Activated naive CD8-positive, alpha-beta T cell (primary cell): ENCODE results near the gene DLX3.
"Not testable (repeated sequence)": the region's sequence is repeated elsewhere in the genome, so short reads cannot be mapped to it uniquely, and the experiment has no call there.

Experiments
- H3K27ac Mint-ChIP-seq: one replicate; pipeline ENCODE4 v1.8.0; 2021; ENCODE audit warnings: mixed read lengths
- H3K27me3 Mint-ChIP-seq: one replicate; pipeline ENCODE4 v1.8.0; 2021; ENCODE audit warnings: mixed read lengths
- H3K36me3 Mint-ChIP-seq: one replicate; pipeline ENCODE4 v1.8.0; 2021; ENCODE audit warnings: mixed read lengths
- H3K4me1 Mint-ChIP-seq: one replicate; pipeline ENCODE4 v1.8.0; 2021; ENCODE audit warnings: low read depth, mixed read lengths
- H3K4me3 Mint-ChIP-seq: one replicate; pipeline ENCODE4 v1.8.0; 2021; ENCODE audit warnings: mild to moderate bottlenecking, mixed read lengths
- H3K9me3 Mint-ChIP-seq: one replicate; pipeline ENCODE4 v1.8.0; 2021; ENCODE audit warnings: low read depth, mixed read lengths

The DLX3 gene

DNA sequence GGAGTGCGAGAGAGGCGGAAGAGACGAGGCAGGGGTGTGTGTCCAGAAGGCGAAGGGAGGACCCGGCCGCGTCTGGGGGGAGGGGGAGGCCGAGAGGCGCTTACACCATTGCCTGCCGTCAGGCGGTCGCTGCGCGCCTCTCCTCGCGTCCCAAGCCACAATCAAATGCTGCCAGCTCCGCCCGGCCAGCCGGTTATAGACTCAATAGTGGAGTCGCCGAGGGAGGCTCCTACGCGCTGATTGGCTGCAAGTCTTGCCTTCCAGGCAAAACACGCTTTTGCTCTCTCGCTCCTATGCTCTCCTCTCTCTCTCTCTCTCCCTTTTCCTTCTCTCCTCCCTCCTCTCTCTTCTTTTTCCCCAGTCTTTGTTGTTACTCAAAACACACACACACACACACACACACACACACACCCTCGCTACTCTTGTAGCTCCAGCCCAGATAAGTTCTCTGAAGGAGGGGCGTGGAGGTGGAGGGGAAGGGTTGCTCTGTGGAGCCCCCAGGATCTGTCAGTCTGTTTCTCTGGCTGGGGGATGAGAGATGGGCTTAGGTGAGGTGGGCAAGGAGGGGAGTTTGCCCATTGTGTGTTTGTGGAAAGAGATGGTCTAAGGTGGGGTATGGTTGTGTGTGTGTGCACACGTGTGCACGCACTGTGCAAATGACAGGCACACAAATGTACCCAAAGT lies at the start of gene DLX3:
Gene DLX3, minus strand, starts transcription at position 170 of the 684 bp plus-strand sequence. CDS start 226 bp downstream, outside the sequence.
- Mint-ChIP-seq H3K4me3 (peak within 1 kb of the TSS; percentile 85), H3K4me1 (peaks cover 29% of the 10 kb centered on the region), H3K36me3 (no peaks in the 10 kb centered on the region), H3K9me3 (no peaks in the 10 kb centered on the region), H3K27ac (no peak within 1 kb of the TSS), H3K27me3 (peaks cover 32% of the 10 kb centered on the region)

DNA sequence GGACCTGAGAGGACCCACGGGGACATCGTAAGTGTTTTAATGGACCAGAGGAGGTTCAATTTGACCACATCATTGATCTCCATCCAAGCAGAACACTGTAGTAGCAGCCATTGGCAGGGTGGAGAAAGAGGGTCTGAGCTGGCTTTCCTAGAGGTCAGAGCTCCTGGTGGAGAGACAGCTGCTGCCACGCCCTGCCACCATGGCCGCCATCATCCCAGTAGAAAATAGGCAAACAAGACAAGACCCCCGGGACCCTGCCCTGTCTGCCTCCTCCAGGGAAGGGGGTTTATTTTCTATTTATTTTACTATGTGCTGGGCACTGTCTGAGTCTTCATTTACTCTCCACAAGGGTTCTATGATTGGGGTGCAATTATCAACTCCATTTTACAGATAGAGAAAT lies 49.5 kb upstream of the DLX3 start:
- Mint-ChIP-seq H3K4me1 (no peaks in the 10 kb centered on the region), H3K4me3 (no peak overlapping the region), H3K9me3 (no peaks in the 10 kb centered on the region), H3K36me3 (no peaks in the 10 kb centered on the region), H3K27ac (no peak overlapping the region), H3K27me3 (peaks cover 5% of the 10 kb centered on the region)

GRCh38 chr17:50043290-50044148 lies 48.5 kb upstream of the DLX3 start:
- H3K27me3 Mint-ChIP-seq, result peaks cover 3% of the 10 kb centered on the region
- no peaks in the 10 kb centered on the region for H3K9me3 Mint-ChIP-seq
- no peak overlapping the region for H3K4me3 Mint-ChIP-seq
- H3K36me3 Mint-ChIP-seq, result no peaks in the 10 kb centered on the region
- H3K27ac Mint-ChIP-seq, result no peak overlapping the region
- H3K4me1 Mint-ChIP-seq, result no peaks in the 10 kb centered on the region

DNA sequence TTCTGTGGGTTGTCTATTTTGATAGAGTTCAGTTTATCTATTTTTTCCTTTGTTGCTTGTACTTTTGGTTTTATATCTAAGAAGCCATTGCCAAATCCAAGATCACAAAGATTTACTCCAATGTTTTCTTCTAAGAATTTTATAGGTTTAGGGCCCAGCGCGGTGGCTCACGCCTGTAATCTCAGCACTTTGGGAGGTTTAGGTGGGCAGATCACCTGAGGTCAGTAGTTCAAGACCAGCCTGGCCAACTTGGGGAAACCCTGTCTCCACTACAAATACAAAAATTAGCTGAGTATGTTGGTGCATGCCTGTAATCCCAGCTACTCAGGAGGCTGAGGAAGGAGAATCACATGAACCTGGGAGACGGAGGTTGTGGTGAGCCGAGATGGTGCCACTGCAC lies 47.2 kb upstream of the DLX3 start:
- Mint-ChIP-seq H3K4me1 (no peaks in the 10 kb centered on the region), H3K9me3 (no peaks in the 10 kb centered on the region), H3K4me3 (no peak overlapping the region), H3K36me3 (no peaks in the 10 kb centered on the region), H3K27ac (no peak overlapping the region), H3K27me3 (peaks cover 3% of the 10 kb centered on the region)

DNA sequence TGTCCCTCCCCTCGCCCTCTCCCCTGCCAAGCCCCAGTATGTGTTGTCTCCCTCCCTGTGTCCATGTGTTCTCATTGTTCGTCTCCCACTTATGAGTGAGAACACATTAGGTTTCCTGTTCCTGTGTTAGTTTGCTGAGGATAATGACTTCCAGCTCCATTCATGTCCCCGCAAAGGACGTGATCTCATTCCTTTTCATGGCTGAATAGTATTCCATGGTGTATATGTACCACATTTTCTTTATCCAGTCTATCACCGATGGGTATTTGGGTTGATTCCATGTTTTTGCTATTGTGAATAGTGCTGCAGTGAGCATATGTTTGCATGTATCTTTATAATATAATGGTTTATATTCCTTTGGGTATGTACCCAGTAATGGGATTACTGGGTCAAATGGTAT lies 45.5 kb upstream of the DLX3 start:
- not testable (repeated sequence) for H3K36me3 Mint-ChIP-seq, H3K4me3 Mint-ChIP-seq, H3K9me3 Mint-ChIP-seq, H3K27ac Mint-ChIP-seq, H3K27me3 Mint-ChIP-seq, H3K4me1 Mint-ChIP-seq

- no peak overlapping the region for H3K27ac Mint-ChIP-seq
- H3K36me3 Mint-ChIP-seq, result no peaks in the 10 kb centered on the region
Measured at GRCh38 chr17:50039058-50039457, 44.0 kb upstream of the DLX3 start.

GRCh38 chr17:50037321-50038107 lies 42.5 kb upstream of the DLX3 start:
- no peaks in the 10 kb centered on the region for H3K27me3 Mint-ChIP-seq
- no peak overlapping the region for H3K27ac Mint-ChIP-seq
- no peaks in the 10 kb centered on the region for H3K4me1 Mint-ChIP-seq

More at GRCh38 chr17:50039058-50039457, 44.0 kb upstream of the DLX3 start:
- H3K27me3 Mint-ChIP-seq, result peaks cover 3% of the 10 kb centered on the region
- no peak overlapping the region for H3K4me3 Mint-ChIP-seq
- no peaks in the 10 kb centered on the region for H3K4me1 Mint-ChIP-seq
- H3K9me3 Mint-ChIP-seq, result no peaks in the 10 kb centered on the region

DNA sequence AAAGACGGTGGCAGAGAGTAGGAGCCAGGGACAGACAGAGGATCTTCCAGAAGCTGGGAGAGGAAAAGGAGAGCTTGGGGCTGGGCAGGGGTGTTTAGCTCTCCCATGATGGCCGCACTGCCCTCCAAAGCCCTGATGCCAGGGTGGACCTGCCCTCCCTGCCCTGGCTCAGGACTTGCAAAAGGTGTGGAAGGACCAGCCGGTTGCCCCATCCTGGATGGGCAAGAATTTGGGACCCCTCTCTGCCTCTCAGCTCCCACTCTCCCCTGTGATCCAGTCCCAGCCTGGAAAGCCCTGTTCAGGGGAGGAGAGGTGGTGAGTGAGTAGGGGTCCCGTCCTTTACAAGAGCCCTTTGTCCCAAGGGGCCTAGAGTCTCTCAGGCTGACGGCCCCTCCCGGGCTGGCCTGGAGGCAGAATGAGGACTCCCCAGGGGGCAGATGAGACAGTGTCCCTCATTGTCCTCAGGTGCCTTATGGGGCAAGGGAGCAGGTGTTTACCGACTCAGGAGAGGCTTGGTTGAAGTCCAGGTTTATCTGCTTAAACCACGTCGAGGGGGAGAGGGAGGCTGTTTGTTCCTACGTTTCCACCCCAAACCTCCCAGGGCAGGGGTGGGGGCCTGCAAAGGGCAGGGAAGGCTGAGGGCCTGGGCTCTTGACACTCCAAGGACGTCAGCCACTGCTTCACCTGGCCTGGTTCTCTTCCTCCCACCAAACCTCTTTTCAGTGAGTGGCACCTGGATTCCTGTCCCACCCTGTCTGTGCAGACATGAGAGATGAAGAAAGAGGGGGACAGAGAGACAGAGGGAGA lies 41.6 kb upstream of the DLX3 start:
- Mint-ChIP-seq H3K27me3 (peaks cover 2% of the 10 kb centered on the region), H3K4me1 (no peaks in the 10 kb centered on the region), H3K9me3 (no peaks in the 10 kb centered on the region), H3K4me3 (no peak overlapping the region), H3K27ac (no peak overlapping the region), H3K36me3 (no peaks in the 10 kb centered on the region)

More at GRCh38 chr17:50037321-50038107, 42.5 kb upstream of the DLX3 start:
- Mint-ChIP-seq H3K9me3 (no peaks in the 10 kb centered on the region), H3K4me3 (no peak overlapping the region), H3K36me3 (no peaks in the 10 kb centered on the region)

DNA sequence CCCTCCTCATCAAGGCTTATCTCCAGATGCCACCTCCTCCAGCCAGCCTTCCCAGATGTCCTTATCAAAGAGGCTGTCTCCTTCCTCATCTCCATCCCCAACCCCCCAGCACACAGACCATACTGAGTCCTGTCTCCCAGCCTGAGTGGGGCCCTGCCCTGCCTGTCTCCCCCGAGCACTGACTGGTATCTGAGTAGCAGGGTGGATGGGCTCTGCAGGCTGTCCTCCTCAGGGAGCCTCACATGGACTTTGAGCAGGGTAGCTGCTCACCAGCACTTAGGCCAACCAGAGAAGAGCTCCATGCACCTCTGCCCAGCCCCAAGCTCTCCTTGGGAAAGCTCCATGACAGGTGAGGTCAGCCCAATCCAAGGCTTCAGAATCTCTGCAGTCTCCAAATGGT lies 40.9 kb upstream of the DLX3 start:
- H3K9me3 Mint-ChIP-seq, result no peaks in the 10 kb centered on the region
- no peaks in the 10 kb centered on the region for H3K36me3 Mint-ChIP-seq
- no peaks in the 10 kb centered on the region for H3K4me1 Mint-ChIP-seq
- no peak overlapping the region for H3K4me3 Mint-ChIP-seq
- H3K27me3 Mint-ChIP-seq, result peaks cover 3% of the 10 kb centered on the region
- H3K27ac Mint-ChIP-seq, result no peak overlapping the region

DNA sequence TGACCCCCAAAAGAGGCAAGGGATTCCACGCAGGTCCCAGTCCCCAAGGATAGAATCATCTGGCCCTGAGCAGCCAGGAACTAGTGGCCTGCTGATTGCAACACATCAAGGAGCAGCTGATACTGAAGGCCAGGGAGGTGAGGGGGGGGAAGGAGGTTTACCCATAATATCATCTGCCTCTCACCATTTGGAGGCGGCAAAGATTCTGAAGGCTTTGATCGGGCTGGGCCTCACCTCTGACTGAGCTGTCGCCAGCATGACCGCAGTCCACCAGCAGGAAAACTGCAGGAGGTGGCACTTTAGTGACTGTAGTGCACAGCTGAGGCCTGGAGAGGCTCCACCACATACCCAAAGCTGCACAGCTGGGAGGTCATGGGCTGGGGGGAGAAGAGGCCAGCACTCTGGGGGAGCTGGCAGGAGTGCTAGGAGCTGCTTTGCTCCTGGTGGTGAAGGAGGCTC lies 40.4 kb upstream of the DLX3 start:
- Mint-ChIP-seq H3K9me3 (no peaks in the 10 kb centered on the region), H3K4me1 (no peaks in the 10 kb centered on the region), H3K27me3 (peaks cover 4% of the 10 kb centered on the region), H3K36me3 (no peaks in the 10 kb centered on the region), H3K27ac (no peak overlapping the region), H3K4me3 (no peak overlapping the region)

DNA sequence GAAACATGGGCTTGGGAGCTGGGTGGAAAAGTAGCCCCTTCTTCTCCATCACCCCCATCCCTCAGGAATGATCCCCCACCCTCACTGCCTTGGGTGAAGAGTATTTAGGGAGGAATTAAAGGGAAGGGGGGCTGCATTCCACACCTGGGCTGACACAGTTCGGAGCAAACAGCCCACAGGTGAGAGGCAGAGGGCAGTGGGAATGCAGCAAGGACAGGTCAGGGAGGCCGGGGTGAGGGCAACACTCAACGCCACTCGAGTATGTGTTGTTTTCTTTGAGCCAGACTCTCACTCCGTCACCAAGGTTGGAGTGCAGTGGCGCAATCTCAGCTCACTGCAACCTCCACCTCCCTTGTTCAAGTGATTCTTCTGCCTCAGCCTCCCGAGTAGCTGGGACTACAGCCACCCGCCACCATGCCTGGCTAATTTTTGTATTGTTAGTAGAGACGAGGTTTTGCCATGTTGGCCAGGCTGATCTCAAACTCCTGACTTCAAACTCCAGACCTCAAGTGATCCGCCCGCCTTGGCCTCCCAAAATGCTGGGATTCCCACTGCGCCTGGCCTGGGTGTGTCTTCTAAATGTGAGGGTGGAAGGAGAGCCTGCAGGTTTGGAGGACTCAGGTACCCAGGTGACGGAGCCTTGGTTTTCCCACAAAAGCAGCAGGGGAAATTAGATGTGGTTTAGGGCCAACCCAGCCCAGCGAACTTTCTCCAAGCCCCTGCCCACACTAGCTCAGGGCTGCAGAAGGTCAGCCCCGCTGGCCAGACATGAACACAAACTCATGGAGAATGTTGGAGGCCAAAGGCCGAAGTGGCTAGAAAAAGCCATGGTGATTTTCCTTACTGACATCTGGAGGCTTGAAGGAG lies 39.7 kb upstream of the DLX3 start:
- peaks cover 6% of the 10 kb centered on the region for H3K27me3 Mint-ChIP-seq
- no peaks in the 10 kb centered on the region for H3K4me1 Mint-ChIP-seq
- H3K4me3 Mint-ChIP-seq, result no peak overlapping the region
- H3K9me3 Mint-ChIP-seq, result no peaks in the 10 kb centered on the region
- no peak overlapping the region for H3K27ac Mint-ChIP-seq
- no peaks in the 10 kb centered on the region for H3K36me3 Mint-ChIP-seq

DNA sequence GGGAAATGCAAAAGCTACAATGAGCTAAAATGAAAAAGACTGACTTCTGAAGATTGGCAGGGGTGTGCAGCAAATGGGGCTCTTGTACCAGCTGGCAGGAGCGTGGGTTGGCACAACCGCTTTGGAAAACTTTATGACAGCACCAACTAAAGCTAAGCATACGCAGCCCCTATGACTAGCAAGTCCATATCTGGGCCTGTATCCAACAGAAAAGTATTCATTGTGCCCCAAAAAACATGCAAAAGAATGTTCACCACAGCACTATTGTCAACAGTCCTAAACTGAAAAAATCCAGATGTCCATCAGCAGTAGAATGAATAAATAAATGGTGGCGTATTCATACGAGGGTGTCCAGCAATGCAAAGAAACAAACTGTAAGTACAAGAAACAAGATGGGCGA lies 38.3 kb upstream of the DLX3 start:
- Mint-ChIP-seq H3K4me3 (no peak overlapping the region), H3K9me3 (no peaks in the 10 kb centered on the region), H3K4me1 (peaks cover 2% of the 10 kb centered on the region), H3K36me3 (no peaks in the 10 kb centered on the region), H3K27ac (no peak overlapping the region), H3K27me3 (peaks cover 9% of the 10 kb centered on the region)

- Mint-ChIP-seq H3K27ac (no peak overlapping the region), H3K4me1 (peaks cover 12% of the 10 kb centered on the region), H3K4me3 (no peak overlapping the region), H3K9me3 (no peaks in the 10 kb centered on the region), H3K36me3 (no peaks in the 10 kb centered on the region), H3K27me3 (peaks cover 16% of the 10 kb centered on the region)
Measured at GRCh38 chr17:50029185-50029584, 34.2 kb upstream of the DLX3 start.
